ENCODE measurements around the gene ZNF483.
"Not testable (repeated sequence)": the region's sequence is repeated elsewhere in the genome, so short reads cannot be mapped to it uniquely, and the experiment has no call there.

The ZNF483 gene

DNA sequence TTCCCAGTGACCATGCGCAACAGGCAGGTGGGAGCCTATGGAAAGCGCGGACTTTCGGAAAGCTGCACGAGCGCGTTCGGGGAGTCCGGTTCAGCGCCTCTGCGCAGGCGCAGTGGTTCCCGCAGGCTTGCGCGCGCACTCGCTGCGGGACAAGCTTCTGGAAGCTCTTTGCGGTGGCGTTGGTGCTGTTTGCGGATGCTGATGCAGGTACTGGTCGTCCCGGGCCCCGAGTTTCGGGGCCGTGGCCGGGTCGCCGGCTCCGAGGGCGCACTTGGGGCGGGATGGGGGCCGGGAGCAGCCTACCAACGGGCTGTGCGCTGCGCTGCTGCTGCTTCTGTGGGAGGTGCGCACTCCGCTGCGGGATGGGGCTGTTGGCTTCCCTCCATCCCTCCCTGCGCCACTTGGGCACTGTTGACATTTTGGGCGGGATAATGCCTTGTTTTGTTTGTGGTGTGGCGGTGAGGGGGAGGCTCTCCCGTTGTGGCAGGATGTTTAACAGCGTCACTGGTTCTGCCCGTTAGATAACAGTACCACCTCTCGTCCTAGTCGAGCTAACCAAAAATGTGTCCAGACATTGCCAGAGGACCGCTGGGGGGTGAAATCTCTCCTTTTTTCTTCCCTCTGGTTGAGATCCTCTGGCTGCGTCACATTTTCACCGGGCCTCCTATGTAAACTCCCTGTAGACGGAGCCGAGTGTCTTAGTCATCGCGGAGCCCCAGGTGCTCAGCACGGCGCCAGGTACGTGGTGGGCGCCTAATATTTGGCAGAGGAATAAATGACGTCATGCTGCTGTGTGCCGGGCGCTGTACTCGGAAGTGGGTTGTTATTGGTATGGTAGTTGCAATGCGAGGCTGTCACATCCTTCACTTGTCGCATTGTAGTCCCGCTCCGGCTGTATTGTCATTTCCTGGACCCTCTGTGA, at the start of gene ZNF483:
TSS of gene ZNF483 (plus strand) at position 124 of the 922 bp plus-strand sequence. CDS start 2,217 bp downstream, outside the sequence.
- peak; percentile 76 for DNase-seq

DNA sequence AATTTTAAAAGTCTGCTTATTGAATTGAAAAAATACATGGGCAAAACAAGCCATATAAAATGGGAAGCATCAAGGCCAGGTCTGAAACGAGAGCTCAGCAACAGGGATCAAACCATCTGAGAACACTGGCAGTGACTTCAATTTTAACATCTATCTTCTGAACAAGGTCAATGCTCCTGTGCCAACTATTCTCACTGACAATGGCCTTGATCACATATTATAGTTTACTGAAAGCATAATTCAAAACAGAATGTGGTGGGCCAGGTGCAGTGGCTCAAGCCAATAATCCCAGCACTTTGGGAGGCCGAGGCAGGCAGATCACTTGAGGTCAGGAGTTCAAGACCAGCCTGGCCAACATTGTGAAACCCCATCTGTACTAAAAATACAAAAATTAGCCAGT, 49.8 kb upstream of the ZNF483 start:
- DNase-seq = no peak

- DNase-seq = no peak
Observed at GRCh38 chr9:111477677-111478076, 47.3 kb upstream of the ZNF483 start.

DNA sequence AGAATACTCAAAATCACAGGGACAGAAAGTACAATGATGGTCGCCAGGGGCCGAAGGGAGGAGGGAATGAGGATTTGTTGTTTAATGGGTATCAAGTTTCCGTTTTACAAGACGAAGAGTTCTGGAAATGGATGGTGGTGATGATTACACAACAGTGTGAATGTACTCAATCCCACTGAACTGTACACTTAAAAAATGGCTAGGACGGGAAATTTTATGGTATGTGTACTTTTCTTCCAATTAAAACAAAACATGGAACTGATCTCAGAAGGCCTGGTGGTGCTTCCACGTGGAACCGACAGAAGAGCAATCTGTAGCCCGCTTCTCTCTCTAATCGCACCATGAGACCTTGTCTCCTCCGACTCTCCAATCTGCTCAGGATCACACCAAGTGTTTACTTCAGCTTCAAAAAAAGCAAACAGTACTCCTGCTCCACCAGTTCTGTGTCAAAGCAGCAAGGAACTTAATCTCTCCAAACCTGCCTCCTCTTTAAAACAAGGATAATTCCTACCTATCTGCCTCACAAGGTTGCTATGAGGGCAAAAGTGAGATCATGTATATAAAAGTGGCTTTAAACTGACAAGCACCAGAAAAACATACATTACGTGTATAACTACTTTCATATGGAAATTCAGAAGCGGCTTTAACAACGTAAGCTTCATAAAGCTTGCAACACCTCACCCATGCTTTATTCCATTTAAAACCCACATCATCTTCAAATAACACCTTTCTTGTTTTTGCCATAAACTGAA, 42.9 kb upstream of the ZNF483 start:
- DNase-seq = peak; percentile 51

GRCh38 chr9:111482694-111483438, 42.1 kb upstream of the ZNF483 start:
- peak; percentile 40 for DNase-seq

- DNase-seq = no peak
Observed at GRCh38 chr9:111483439-111483857, 41.5 kb upstream of the ZNF483 start.

- peak; percentile 36 for DNase-seq
Observed at GRCh38 chr9:111483858-111484571, 41.0 kb upstream of the ZNF483 start, which contains the start of gene ECPAS. ECPAS (minus strand) TSS chr9:111484383; CDS start chr9:111472918, 11,465 bp downstream.

DNA sequence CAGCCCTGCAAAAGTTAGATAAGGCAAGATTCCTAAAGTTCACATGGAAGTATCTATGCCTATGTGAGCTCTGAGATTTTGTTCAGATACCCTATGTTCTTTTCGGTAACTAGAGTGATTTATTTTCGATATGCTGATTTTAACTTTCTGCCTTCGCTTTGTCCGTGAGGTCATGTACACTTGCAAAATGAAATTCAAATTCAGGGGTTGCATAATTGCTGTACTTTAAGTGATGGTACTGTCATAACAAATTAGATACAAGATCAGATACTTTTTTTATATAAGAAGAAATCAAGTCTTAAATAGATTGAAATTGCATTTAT, 40.4 kb upstream of the ZNF483 start:
- no peak for DNase-seq

DNA sequence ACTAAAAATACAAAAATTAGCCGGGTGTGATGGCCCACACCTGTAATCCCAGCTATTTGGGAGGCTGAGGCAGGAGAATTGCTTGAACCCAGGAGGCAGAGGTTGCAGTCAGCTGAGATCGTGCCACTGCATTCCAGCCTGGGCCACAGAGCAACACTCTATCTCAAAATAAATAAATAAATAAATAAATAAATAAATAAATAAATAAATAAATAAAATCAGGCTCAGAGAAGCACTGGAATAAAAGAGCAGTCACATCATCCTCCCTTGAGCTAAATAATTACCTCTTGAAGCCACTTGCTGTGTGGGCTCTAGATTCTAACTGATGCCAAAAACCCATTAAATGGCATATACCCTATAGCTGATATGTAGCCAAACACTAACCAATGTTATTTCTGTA, 27.8 kb upstream of the ZNF483 start:
- not testable (repeated sequence) for DNase-seq

DNA sequence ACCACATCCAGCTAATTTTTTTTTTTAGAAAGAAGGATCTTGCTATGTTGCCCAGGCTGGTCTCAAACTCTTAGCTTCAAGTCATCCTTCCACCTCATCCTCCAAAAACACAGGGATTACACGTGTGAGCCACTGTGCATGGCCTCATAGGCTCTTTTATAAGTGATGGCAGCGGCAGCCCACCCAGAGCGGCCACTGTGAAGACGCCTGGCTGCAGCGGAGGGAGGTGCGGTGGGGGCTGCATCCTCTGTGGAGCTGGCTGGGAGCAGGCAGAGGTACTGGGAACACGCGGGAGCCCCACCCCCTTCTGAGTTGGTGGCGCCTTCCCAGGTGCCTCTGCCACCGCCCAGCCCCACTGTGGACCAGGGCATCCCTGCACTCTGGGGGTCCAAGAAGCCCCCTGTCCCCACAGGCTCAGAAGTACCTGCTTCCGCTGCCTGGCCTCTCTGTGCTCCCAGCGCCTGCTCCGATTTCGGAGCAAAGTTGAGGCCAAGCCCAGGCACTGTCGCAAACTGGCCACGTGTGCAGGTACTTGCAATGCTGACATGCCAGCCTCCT, 23.9 kb upstream of the ZNF483 start:
- no peak for DNase-seq

DNA sequence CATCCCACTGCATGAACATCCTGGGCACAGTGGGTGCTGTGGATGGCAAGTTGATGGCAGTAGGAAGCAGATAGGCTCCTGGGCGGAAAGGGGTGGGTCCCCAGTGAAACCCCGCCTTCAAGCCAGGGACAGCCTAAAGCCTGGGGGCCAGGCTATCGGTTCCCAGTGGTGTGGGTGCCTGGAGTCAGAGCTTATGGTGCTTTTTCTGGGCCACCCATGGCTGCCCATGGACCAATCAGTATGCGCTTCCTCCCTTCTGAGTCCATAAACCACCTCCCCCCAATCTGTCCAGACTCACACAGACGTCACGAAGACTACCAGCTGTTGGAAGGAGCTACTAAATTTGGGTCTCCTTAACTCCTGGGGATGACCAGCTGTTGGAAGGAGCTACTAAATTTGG, 23.3 kb upstream of the ZNF483 start:
- DNase-seq = no peak

- no peak for DNase-seq
Observed at GRCh38 chr9:111502506-111502905, 22.5 kb upstream of the ZNF483 start.

DNA sequence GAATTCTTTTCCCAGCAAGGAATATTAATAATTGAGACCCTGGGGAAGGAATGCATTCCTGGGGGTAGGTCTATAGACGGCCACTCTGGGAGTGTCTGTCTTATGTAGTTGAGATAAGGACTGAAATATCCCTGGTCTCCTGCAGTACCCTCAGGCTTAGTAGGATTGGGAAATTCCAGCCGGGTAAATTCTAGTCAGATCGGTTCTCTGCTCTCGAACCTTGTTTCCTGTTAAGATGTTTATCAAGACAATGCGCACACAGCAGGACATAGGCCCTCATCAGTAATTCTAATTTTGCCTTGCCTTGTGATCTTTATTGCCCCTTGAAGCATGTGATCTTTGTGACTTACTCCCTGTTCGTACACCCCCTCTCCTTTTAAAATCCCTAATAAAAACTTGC, 13.4 kb upstream of the ZNF483 start:
- not testable (repeated sequence) for DNase-seq

DNA sequence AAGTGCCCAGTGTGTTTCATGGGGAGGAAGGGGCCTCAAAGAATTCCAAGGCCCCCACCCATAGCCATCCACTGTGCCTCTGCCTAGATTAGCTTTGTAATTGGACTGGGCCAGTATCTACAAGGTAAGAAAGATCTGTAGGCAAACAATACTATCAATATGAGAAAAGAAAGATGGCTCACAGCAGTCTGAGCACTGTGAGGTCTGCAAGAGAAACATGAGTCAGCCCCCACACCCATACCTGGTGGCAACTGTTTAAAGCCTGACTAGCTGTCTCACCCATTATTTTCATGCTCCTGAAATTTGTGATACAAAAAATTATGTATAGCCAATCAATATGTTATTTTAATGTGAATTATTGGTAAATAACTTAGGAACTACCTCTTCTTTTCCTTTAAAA, 10.0 kb upstream of the ZNF483 start:
- DNase-seq = no peak

GRCh38 chr9:111516061-111516465, 8.9 kb upstream of the ZNF483 start:
- DNase-seq = no peak

- no peak for DNase-seq
Observed at GRCh38 chr9:111524731-111525055, 286 bp upstream of the ZNF483 start.

DNA sequence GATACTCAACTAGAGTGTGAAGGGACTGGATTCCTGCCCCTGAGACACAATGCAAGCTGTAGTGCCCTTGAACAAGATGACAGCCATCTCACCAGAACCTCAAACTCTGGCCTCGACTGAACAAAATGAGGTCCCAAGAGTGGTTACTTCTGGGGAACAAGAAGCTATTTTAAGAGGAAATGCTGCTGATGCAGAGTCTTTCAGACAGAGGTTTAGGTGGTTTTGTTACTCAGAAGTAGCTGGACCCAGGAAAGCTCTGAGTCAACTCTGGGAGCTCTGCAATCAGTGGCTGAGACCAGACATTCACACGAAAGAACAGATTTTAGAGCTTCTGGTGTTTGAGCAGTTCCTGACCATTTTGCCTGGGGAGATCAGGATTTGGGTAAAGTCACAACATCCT, 2.4 kb downstream of the ZNF483 start:
- no peak for DNase-seq

DNA sequence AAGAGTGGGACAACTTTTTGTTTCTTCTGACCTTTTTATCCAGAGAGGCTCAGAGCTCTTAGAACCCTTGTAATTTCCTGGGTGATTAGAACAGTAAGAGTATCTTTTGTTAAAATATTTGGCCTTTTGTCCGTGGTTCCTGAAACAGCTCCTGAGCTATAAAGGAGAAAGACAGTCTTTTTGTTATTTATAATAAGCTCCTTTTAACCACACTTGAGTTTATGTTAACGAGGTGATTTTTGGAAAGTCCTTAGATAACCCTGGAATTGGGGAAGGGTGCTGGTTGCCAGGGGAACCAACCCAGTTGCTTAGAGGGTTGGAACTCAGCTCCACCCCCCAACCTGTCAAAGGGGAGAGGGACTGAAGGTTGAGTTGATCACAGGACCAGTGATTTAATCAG, 4.8 kb downstream of the ZNF483 start:
- no peak for DNase-seq

DNA sequence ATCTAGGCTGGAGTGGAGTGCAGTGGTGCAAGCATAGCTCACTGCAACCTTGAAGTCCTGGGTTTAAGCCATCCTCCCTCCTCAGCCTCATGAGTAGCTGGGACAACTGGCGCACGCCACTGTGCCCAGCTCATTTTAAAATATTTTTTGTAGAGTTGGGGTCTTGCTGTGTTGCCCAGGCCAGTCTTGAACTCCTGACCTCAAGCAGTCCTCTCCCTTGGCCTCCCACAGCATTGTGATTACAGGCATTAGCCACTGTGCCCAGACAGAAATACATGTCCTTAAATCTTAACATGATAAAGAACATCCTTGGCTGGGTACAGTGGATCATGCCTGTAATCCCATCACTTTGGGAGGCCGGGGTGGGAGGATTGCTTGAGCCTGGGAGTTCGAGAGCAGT, 6.7 kb downstream of the ZNF483 start:
- DNase-seq = no peak

DNA sequence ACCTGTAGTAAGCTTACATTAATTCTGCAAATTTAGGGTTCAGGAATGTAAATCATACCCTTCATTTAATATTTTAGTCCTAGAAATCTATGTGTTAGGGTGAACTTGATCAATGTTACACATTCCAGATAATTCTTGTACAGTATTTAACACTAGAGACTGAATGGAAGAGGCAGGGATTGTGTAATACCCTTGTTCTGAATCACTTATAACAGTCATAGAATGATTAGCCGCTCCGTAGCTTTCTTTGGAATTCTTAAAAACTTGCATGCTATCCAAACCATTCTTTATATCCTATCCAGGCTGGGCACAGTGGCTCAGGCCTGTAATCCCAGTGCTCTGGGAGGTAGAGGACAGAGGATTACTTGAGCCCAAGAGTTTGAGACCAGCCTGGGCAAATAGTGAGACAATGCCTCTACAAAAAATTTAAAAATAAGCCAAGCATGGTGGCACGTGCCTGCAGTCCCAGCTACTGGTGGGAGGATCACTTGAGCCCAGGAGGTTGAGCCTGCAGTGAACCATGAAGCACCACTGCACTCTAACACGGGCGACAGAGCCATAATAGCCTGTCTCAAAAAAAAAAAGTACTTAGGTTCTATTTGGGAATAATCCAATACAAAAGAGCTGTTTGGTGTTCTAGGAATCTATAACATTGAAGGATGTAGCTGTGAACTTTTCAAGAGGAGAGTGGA, 8.3 kb downstream of the ZNF483 start:
- no peak for DNase-seq

- no peak for DNase-seq
Observed at GRCh38 chr9:111542497-111543254, 17.7 kb downstream of the ZNF483 start.

Measured in SHP77 treated with DMSO at 0.1 percent for 48 hours (cell line).